Neural cell (in vitro differentiated cells): ENCODE measurements around the gene LHFPL6. TPM values are rescaled to one million over a fixed set of nuclear protein-coding genes. Genes with fewer than 3 reads are reported as not detected.

ENCODE experiments used
- H2AFZ ChIP-seq: fragments of 200-600, 300-800 bp; sonication (generic), shearing (Covaris generic); 2 replicates; pipeline ENCODE4 v1.6.0; 2014; ENCODE audit warnings: low read depth, mild to moderate bottlenecking, antibody characterized with exemption, low read length, moderate library complexity
- H3F3A ChIP-seq: fragments of 200-600 bp; shearing (Covaris generic); 2 replicates; pipeline ENCODE4 v1.6.1; 2016; ENCODE audit warnings: mild to moderate bottlenecking, moderate library complexity, mixed read lengths, antibody characterized with exemption, low read length; ENCODE audit not compliant: insufficient read depth, poor library complexity, severe bottlenecking
- H3K27ac ChIP-seq: fragments of 200-600, 300-800 bp; sonication (generic), shearing (Covaris generic); 2 replicates; pipeline ENCODE4 v1.5.1; 2014; ENCODE audit warnings: mild to moderate bottlenecking, low read length, moderate library complexity
- H3K27me3 ChIP-seq: fragments of 300-800, 200-600 bp; sonication (generic), shearing (Covaris generic); 2 replicates; pipeline ENCODE4 v1.6.0; 2014; ENCODE audit warnings: mild to moderate bottlenecking, low read depth, low read length, moderate library complexity; ENCODE audit not compliant: insufficient read depth
- H3K36me3 ChIP-seq: fragments of 300-800, 200-600 bp; sonication (generic), shearing (Covaris generic); 2 replicates; pipeline ENCODE4 v1.5.1; 2014; ENCODE audit warnings: mild to moderate bottlenecking, antibody characterized with exemption, low read length, moderate library complexity; ENCODE audit not compliant: insufficient read depth
- H3K4me2 ChIP-seq: fragments of 300-800, 200-600 bp; sonication (generic), shearing (Covaris generic); 2 replicates; pipeline ENCODE4 v1.6.0; 2014; ENCODE audit warnings: mild to moderate bottlenecking, low read length
- H3K4me3 ChIP-seq: fragments of 300-800, 200-600 bp; sonication (generic), shearing (Covaris generic); 2 replicates; pipeline ENCODE4 v1.5.1; 2014; ENCODE audit warnings: mild to moderate bottlenecking, low read length, moderate library complexity
- H3K79me2 ChIP-seq: fragments of 200-600 bp; shearing (Covaris generic); replicated peaks from 2 replicates; pipeline ENCODE4 v1.6.0; 2014; ENCODE audit warnings: mild to moderate bottlenecking, low read length, moderate library complexity; ENCODE audit not compliant: insufficient read depth
- H3K9ac ChIP-seq: fragments of 300-800, 200-600 bp; sonication (generic), shearing (Covaris generic); 2 replicates; pipeline ENCODE4 v1.6.1; 2016; ENCODE audit warnings: mild to moderate bottlenecking, low read length, mixed read lengths
- H3K9me2 ChIP-seq: fragments of 200-600 bp; shearing (Covaris generic); 2 replicates; pipeline ENCODE4 v1.6.1; 2016; ENCODE audit warnings: mild to moderate bottlenecking, low read length, mixed read lengths; ENCODE audit not compliant: insufficient read depth
- H3K9me3 ChIP-seq: fragments of 200-600, 300-800 bp; sonication (generic), shearing (Covaris generic); 2 replicates; pipeline ENCODE4 v1.6.1; 2016; ENCODE audit warnings: mild to moderate bottlenecking, mixed run types, low read length, moderate library complexity, mixed read lengths
- H4K20me1 ChIP-seq: fragments of 200-600 bp; shearing (Covaris generic); 2 replicates; pipeline ENCODE4 v1.6.1; 2016; ENCODE audit warnings: mild to moderate bottlenecking, mixed run types; ENCODE audit not compliant: insufficient read depth
- EP300 ChIP-seq: fragments of 450-650 bp; conservative IDR thresholded peaks from 2 replicates; pipeline ENCODE4 v1.6.1; 2014; ENCODE audit warnings: antibody characterized with exemption, mild to moderate bottlenecking, moderate library complexity; ENCODE audit not compliant: poor library complexity, severe bottlenecking
- EZH2 ChIP-seq: fragments of 200-600, 300-800 bp; shearing (Covaris generic), sonication (generic); IDR thresholded peaks from 2 replicates; pipeline ENCODE4 v1.6.1; 2014; ENCODE audit warnings: antibody characterized with exemption, low read length, borderline replicate concordance, mild to moderate bottlenecking; ENCODE audit not compliant: insufficient read depth, poor library complexity, severe bottlenecking
- MXI1 ChIP-seq: fragments of 450-650 bp; conservative IDR thresholded peaks from 2 replicates; pipeline ENCODE4 v1.6.1; 2014; ENCODE audit warnings: antibody characterized with exemption, mild to moderate bottlenecking; ENCODE audit not compliant: poor library complexity, severe bottlenecking
- POLR2AphosphoS5 ChIP-seq: IDR thresholded peaks from 2 replicates; pipeline ENCODE4 v1.6.1; 2012
- RAD21 ChIP-seq: fragments of 450-650 bp; conservative IDR thresholded peaks from 2 replicates; pipeline ENCODE4 v1.6.1; 2014; ENCODE audit warnings: antibody characterized with exemption, mild to moderate bottlenecking, moderate library complexity
- SMC3 ChIP-seq: fragments of 450-650 bp; conservative IDR thresholded peaks from 2 replicates; pipeline ENCODE4 v1.6.1; 2014; ENCODE audit warnings: antibody characterized with exemption, mild to moderate bottlenecking, moderate library complexity; ENCODE audit not compliant: poor library complexity
- TAF1 ChIP-seq: IDR thresholded peaks from 2 replicates; pipeline ENCODE4 v1.6.1; 2012; ENCODE audit warnings: low read depth
- polyA plus RNA-seq: library from polyadenylated mRNA; depleted of rRNA; stranded (reverse); fragments of >200 nt; gene quantifications from 2 replicates; pipeline ENCODE4 v1.2.3, GENCODE V29; 2014
- TF ChIP-seq, protein P1 (sequence below): fragments of 450-650 bp; IDR thresholded peaks from 2 replicates; pipeline ENCODE4 v1.5.1; 2014; ENCODE audit warnings: antibody characterized with exemption, mild to moderate bottlenecking, moderate library complexity; ENCODE audit not compliant: poor library complexity, severe bottlenecking
- TF ChIP-seq, protein P2 (sequence below): IDR thresholded peaks from 2 replicates; pipeline ENCODE4 v1.6.1; 2012; ENCODE audit warnings: borderline replicate concordance

The LHFPL6 gene
- polyA plus RNA-seq, 1 donor from 2014 or later: 36.3 TPM

DNA sequence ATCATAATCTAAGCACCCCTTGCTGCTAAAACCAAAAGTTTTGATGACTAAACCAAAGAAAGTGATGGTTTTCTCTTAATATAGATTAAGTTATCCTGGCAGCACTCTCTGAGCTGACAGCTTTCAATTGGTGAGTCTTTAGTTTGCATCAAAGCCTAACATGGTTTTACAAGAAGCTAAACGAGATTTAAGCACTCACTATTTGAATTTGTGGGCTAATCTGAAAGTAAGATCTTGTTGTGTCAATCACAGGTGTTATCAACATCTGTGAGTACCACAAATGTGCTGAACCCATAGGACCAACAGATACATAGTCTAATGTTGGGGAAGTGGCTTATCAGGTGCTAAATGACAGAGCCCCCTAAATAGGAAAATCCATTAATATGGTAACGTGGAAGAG, 223.9 kb downstream of the LHFPL6 start:
- H3K9me3 ChIP-seq: no peaks in the 10 kb centered on the region
- H3K36me3 ChIP-seq: no peaks in the 10 kb centered on the region
- H4K20me1 ChIP-seq: no peaks in the 10 kb centered on the region
- no peaks in the 10 kb centered on the region for H3F3A ChIP-seq
- H3K27me3 ChIP-seq: no peaks in the 10 kb centered on the region
- TF ChIP-seq MXI1 (no peak), EP300 (no peak), RAD21 (no peak), POLR2AphosphoS5 (no peak), SMC3 (no peak), TAF1 (no peak), EZH2 (no peak)
- TF ChIP-seq, protein P1, sequence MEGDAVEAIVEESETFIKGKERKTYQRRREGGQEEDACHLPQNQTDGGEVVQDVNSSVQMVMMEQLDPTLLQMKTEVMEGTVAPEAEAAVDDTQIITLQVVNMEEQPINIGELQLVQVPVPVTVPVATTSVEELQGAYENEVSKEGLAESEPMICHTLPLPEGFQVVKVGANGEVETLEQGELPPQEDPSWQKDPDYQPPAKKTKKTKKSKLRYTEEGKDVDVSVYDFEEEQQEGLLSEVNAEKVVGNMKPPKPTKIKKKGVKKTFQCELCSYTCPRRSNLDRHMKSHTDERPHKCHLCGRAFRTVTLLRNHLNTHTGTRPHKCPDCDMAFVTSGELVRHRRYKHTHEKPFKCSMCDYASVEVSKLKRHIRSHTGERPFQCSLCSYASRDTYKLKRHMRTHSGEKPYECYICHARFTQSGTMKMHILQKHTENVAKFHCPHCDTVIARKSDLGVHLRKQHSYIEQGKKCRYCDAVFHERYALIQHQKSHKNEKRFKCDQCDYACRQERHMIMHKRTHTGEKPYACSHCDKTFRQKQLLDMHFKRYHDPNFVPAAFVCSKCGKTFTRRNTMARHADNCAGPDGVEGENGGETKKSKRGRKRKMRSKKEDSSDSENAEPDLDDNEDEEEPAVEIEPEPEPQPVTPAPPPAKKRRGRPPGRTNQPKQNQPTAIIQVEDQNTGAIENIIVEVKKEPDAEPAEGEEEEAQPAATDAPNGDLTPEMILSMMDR: no peak
- TF ChIP-seq, protein P2, sequence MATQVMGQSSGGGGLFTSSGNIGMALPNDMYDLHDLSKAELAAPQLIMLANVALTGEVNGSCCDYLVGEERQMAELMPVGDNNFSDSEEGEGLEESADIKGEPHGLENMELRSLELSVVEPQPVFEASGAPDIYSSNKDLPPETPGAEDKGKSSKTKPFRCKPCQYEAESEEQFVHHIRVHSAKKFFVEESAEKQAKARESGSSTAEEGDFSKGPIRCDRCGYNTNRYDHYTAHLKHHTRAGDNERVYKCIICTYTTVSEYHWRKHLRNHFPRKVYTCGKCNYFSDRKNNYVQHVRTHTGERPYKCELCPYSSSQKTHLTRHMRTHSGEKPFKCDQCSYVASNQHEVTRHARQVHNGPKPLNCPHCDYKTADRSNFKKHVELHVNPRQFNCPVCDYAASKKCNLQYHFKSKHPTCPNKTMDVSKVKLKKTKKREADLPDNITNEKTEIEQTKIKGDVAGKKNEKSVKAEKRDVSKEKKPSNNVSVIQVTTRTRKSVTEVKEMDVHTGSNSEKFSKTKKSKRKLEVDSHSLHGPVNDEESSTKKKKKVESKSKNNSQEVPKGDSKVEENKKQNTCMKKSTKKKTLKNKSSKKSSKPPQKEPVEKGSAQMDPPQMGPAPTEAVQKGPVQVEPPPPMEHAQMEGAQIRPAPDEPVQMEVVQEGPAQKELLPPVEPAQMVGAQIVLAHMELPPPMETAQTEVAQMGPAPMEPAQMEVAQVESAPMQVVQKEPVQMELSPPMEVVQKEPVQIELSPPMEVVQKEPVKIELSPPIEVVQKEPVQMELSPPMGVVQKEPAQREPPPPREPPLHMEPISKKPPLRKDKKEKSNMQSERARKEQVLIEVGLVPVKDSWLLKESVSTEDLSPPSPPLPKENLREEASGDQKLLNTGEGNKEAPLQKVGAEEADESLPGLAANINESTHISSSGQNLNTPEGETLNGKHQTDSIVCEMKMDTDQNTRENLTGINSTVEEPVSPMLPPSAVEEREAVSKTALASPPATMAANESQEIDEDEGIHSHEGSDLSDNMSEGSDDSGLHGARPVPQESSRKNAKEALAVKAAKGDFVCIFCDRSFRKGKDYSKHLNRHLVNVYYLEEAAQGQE: no peak
- H3K4me2 ChIP-seq: no peak overlapping the region
- H3K4me3 ChIP-seq: no peak overlapping the region
- H3K9ac ChIP-seq: no peak overlapping the region
- no peak overlapping the region for H3K27ac ChIP-seq
- no peaks in the 10 kb centered on the region for H3K9me2 ChIP-seq
- no peaks in the 10 kb centered on the region for H3K79me2 ChIP-seq
- H2AFZ ChIP-seq: no peak overlapping the region

DNA sequence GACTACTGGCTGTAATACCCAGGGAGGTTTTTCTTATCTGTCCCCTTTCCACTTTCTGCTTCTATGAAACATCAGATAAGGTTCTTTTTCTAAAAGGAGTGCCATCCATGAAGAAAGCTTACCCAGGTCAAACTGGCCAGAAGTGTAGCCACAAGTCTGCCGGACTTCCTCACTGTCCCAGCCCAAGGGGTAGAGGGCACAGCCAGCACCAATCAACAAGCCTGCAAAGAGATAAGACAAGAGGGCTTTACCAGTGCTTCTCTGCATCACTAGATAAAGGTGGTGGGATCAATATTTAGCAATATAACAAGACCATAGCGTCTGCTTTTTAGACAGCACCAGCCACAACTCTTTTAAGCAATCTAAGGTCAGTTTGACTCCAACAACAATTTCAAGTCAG, 224.7 kb downstream of the LHFPL6 start:
- Histone ChIP-seq H4K20me1 (no peaks in the 10 kb centered on the region), H3K9me2 (no peaks in the 10 kb centered on the region), H3K9me3 (no peaks in the 10 kb centered on the region), H3K36me3 (no peaks in the 10 kb centered on the region), H3K4me2 (no peak overlapping the region), H3K9ac (no peak overlapping the region), H3K4me3 (no peak overlapping the region), H3K27ac (no peak overlapping the region), H3F3A (no peaks in the 10 kb centered on the region), H3K27me3 (no peaks in the 10 kb centered on the region), H3K79me2 (no peaks in the 10 kb centered on the region), H2AFZ (no peak overlapping the region)
- TF ChIP-seq EP300 (no peak), RAD21 (no peak), SMC3 (no peak), MXI1 (no peak), EZH2 (no peak), POLR2AphosphoS5 (no peak)
- TF ChIP-seq, protein P2: no peak
- TF ChIP-seq, protein P1: no peak
